Endothelial cell (in vitro differentiated cells): ENCODE data around the gene OR13C8. TPM values are rescaled to one million over a fixed set of nuclear protein-coding genes. Genes with fewer than 3 reads are reported as not detected.
"Not testable (repeated sequence)": the region's sequence is repeated elsewhere in the genome, so short reads cannot be mapped to it uniquely, and the experiment has no call there.

Source experiments
- DNase-seq: peaks from one replicate; pipeline ENCODE4 v3.0.0; 2021; ENCODE audit warnings: low spot score
- H3K27ac Mint-ChIP-seq: one replicate; pipeline ENCODE4 v1.8.0; 2021; ENCODE audit warnings: mixed read lengths, inconsistent platforms; ENCODE audit not compliant: unreplicated experiment
- H3K27me3 Mint-ChIP-seq: one replicate; pipeline ENCODE4 v1.8.0; 2021; ENCODE audit warnings: mild to moderate bottlenecking, moderate library complexity, mixed read lengths, inconsistent platforms; ENCODE audit not compliant: unreplicated experiment
- H3K36me3 Mint-ChIP-seq: one replicate; pipeline ENCODE4 v1.8.0; 2021; ENCODE audit warnings: mild to moderate bottlenecking, low read depth, mixed read lengths, inconsistent platforms; ENCODE audit not compliant: unreplicated experiment
- H3K4me1 Mint-ChIP-seq: one replicate; pipeline ENCODE4 v1.8.0; 2021; ENCODE audit warnings: mild to moderate bottlenecking, mixed read lengths, inconsistent platforms; ENCODE audit not compliant: unreplicated experiment
- H3K4me3 Mint-ChIP-seq: one replicate; pipeline ENCODE4 v1.8.0; 2021; ENCODE audit warnings: mild to moderate bottlenecking, mixed read lengths, inconsistent platforms; ENCODE audit not compliant: unreplicated experiment
- H3K9me3 Mint-ChIP-seq: one replicate; pipeline ENCODE4 v1.8.0; 2021; ENCODE audit warnings: mixed read lengths, inconsistent platforms; ENCODE audit not compliant: unreplicated experiment
- CTCF ChIP-seq: fragments of 200-600 bp; sonication (generic); IDR thresholded peaks from one replicate; pipeline ENCODE4 v1.5.0; 2021; ENCODE audit warnings: antibody characterized with exemption; ENCODE audit not compliant: unreplicated experiment
- total RNA-seq: library from RNA; stranded (reverse); fragmentation: NEBNext Ultra II Directional; extraction: Animal tissue kit (Norgen Biotek cat#: 25700); gene quantifications from one replicate; pipeline ENCODE4 v1.2.1, GENCODE V29; 2021; ENCODE audit not compliant: unreplicated experiment

OR13C8 gene
- total RNA-seq, 1 donor from 2014 or later: not detected

GRCh38 chr9:104589626-104590025, 20.7 kb downstream of the OR13C8 start:
- TF ChIP-seq CTCF: no peak
- no peak overlapping the region for H3K27ac Mint-ChIP-seq
- no peaks in the 10 kb centered on the region for H3K9me3 Mint-ChIP-seq
- H3K27me3 Mint-ChIP-seq: peaks cover 2% of the 10 kb centered on the region
- H3K4me3 Mint-ChIP-seq: no peak overlapping the region
- DNase-seq: no peak
- no peaks in the 10 kb centered on the region for H3K36me3 Mint-ChIP-seq
- H3K4me1 Mint-ChIP-seq: no peaks in the 10 kb centered on the region

DNA sequence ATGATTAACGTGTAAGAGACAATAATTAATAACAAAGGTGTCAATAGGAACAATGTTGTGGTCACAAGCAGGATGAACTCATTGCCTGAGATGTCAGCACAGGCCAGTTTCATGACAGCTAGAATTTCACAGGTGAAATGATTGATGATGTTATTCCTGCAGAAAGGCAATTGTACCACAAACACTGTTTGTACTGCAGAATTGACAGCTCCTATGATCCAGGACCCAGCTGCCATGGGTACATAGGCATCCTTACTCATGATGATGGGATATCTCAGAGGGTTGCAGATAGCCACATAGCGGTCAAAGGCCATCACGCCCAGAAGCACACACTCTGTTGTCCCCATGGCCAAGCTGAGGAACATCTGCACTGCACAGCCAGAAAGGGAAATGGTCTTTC, 29.8 kb downstream of the OR13C8 start:
- not testable (repeated sequence) for H3K36me3 Mint-ChIP-seq, H3K4me1 Mint-ChIP-seq, H3K27ac Mint-ChIP-seq, H3K9me3 Mint-ChIP-seq, DNase-seq, H3K27me3 Mint-ChIP-seq, H3K4me3 Mint-ChIP-seq

GRCh38 chr9:104599313-104599712, 30.3 kb downstream of the OR13C8 start, which contains the start of gene OR13C5:
Gene OR13C5, minus strand, starts transcription at chr9:104599413. Its CDS starts 0 bp downstream, at chr9:104599413.
- not testable (repeated sequence) for H3K27me3 Mint-ChIP-seq, H3K4me3 Mint-ChIP-seq, H3K9me3 Mint-ChIP-seq, H3K36me3 Mint-ChIP-seq, DNase-seq, H3K27ac Mint-ChIP-seq, H3K4me1 Mint-ChIP-seq

DNA sequence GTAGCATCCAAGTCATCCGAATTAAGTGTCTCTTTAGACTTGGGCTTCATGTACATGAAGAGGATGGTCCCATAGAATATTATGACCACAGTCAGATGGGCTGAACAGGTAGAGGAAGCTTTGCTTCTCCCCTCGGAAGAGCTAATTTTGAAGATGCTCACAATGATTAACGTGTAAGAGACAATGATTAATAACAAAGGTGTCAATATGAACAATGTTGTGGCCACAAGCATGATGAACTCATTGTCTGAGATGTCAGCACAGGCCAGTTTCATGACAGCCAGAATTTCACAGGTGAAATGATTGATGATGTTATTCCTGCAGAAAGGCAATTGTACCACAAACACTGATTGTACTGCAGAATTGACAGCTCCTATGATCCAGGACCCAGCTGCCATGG, 35.8 kb downstream of the OR13C8 start:
- no peaks in the 10 kb centered on the region for H3K4me1 Mint-ChIP-seq
- DNase-seq: no peak
- no peaks in the 10 kb centered on the region for H3K36me3 Mint-ChIP-seq

GRCh38 chr9:104605527-104605926, 36.6 kb downstream of the OR13C8 start, which contains the start of gene OR13C2:
Gene OR13C2, minus strand, starts transcription at chr9:104605627. Its CDS starts 0 bp downstream, at chr9:104605627.
- not testable (repeated sequence) for H3K27me3 Mint-ChIP-seq, DNase-seq, H3K9me3 Mint-ChIP-seq, H3K4me1 Mint-ChIP-seq, H3K27ac Mint-ChIP-seq, H3K36me3 Mint-ChIP-seq, H3K4me3 Mint-ChIP-seq

More for the DNA sequence above, 35.8 kb downstream of the OR13C8 start:
- Mint-ChIP-seq H3K27me3 (no peaks in the 10 kb centered on the region), H3K9me3 (no peaks in the 10 kb centered on the region), H3K4me3 (no peak overlapping the region), H3K27ac (no peak overlapping the region)
- TF ChIP-seq CTCF: no peak

- no peak overlapping the region for H3K4me3 Mint-ChIP-seq
- no peaks in the 10 kb centered on the region for H3K27me3 Mint-ChIP-seq
- no peaks in the 10 kb centered on the region for H3K4me1 Mint-ChIP-seq
- DNase-seq: no peak
- TF ChIP-seq CTCF: no peak
- H3K27ac Mint-ChIP-seq: no peak overlapping the region
- no peaks in the 10 kb centered on the region for H3K36me3 Mint-ChIP-seq
- H3K9me3 Mint-ChIP-seq: no peaks in the 10 kb centered on the region
These were observed 37.2 kb downstream of the OR13C8 start for GRCh38 chr9:104606152-104606551.
